Prostate gland (tissue), 2 donors: ENCODE data around the gene UBE2E1.

ENCODE experiments used
- CTCF ChIP-seq, 4 experiments: fragments of 200-600 bp in 2 of 4; fragments of 450-650 bp in 2 of 4; sonication (generic) in 2 of 4; IDR thresholded peaks; 1 replicate in 3 of 4; 2 replicates in 1 of 4; pipeline ENCODE4 v1.5.1; 2016 to 2019; ENCODE audit warnings: antibody characterized with exemption in 4 of 4, mild to moderate bottlenecking in 2 of 4, moderate library complexity in 2 of 4
- POLR2A ChIP-seq: fragments of 450-650 bp; IDR thresholded peaks from one replicate; pipeline ENCODE4 v1.6.1; 2016; ENCODE audit warnings: antibody characterized with exemption, mild to moderate bottlenecking
- POLR2AphosphoS5 ChIP-seq: sonication (generic); formaldehyde crosslinking; IDR thresholded peaks from one replicate; pipeline ENCODE4 v1.6.1; 2017; ENCODE audit warnings: antibody characterized with exemption

- no peak for TF ChIP-seq CTCF (IDR thresholded peaks at IDR 0.05)
- TF ChIP-seq POLR2A, result no peak
- no peak for TF ChIP-seq POLR2AphosphoS5
These were observed 14.1 kb upstream of the UBE2E1 start for GRCh38 chr3:23791678-23792077.
